AG04450 (cell line): Measurements from ENCODE around the gene MAPK8IP3. TPM values are rescaled to one million over a fixed set of nuclear protein-coding genes. Genes with fewer than 3 reads are reported as not detected.

ENCODE experiments used
- CTCF ChIA-PET: fragments of 300-600, 350-600 bp; formaldehyde crosslinking; extraction: SDS; loops from one replicate; lab custom pipeline; 2022; ENCODE audit warnings: antibody characterized with exemption, inconsistent platforms; lab: Charles Lee
- POLR2A ChIA-PET: fragments of 350-600 bp; formaldehyde crosslinking; extraction: SDS; loops from one replicate; lab custom pipeline; 2021; ENCODE audit warnings: antibody characterized with exemption, inconsistent platforms; lab: Yijun Ruan, JAX
- DNase-seq: peaks from one replicate; pipeline ENCODE4 v3.0.0-alpha.2; 2011; ENCODE audit warnings: low read depth, low spot score
- H3K27ac ChIP-seq: one replicate; pipeline ENCODE4 v1.5.1; 2012; ENCODE audit warnings: low read depth, low read length, control low read depth
- H3K27me3 ChIP-seq: one replicate; pipeline ENCODE4 v1.6.0; 2012; ENCODE audit warnings: low read length; ENCODE audit not compliant: control insufficient read depth, insufficient read depth
- H3K4me3 ChIP-seq: 2 replicates; pipeline ENCODE4 v1.5.1; 2011; ENCODE audit warnings: mild to moderate bottlenecking, low read depth, low read length, control low read depth
- H3K9me3 ChIP-seq: 2 replicates; pipeline ENCODE4 v1.5.1; 2012; ENCODE audit warnings: low read length; ENCODE audit not compliant: control insufficient read depth, insufficient read depth
- CTCF ChIP-seq: IDR thresholded peaks from 2 replicates; pipeline ENCODE4 v1.5.1; 2011; ENCODE audit warnings: low read depth, low read length, control low read depth, inconsistent platforms
- polyA plus RNA-seq: library from polyadenylated mRNA; depleted of rRNA; stranded (reverse); fragments of >200 nt; gene quantifications from 2 replicates; pipeline ENCODE4 v1.2.3, GENCODE V29; 2011

The MAPK8IP3 gene
- polyA plus RNA-seq, 1 experiment, result 11.8 TPM

- no peak for DNase-seq
- no peak for TF ChIP-seq CTCF
- POLR2A ChIA-PET, result no interaction called here
- Histone ChIP-seq H3K27me3 (no peaks in the 10 kb centered on the region), H3K9me3 (no peaks in the 10 kb centered on the region; the same call in 1 of the 2 replicates), H3K27ac (no peak overlapping the region), H3K4me3 (peak overlapping the region; percentile 94)
- CTCF ChIA-PET, result interaction anchor here (3.0 kb wide), 1 partner anchor 18 kb away, joined by 29 read pairs; no protein-coding TSS in a partner anchor
Measured at GRCh38 chr16:1708083-1708767, 2.2 kb downstream of the MAPK8IP3 start.

- Histone ChIP-seq H3K4me3 (peak overlapping the region; percentile 29), H3K27me3 (no peaks in the 10 kb centered on the region), H3K9me3 (no peaks in the 10 kb centered on the region; the same call in 1 of the 2 replicates), H3K27ac (peak overlapping the region; percentile 31)
- ChIA-PET CTCF (no interaction called here), POLR2A (no interaction called here)
- peak; percentile 45 for DNase-seq
- TF ChIP-seq CTCF, result no peak
Measured at GRCh38 chr16:1708768-1709180, 2.8 kb downstream of the MAPK8IP3 start.

DNA sequence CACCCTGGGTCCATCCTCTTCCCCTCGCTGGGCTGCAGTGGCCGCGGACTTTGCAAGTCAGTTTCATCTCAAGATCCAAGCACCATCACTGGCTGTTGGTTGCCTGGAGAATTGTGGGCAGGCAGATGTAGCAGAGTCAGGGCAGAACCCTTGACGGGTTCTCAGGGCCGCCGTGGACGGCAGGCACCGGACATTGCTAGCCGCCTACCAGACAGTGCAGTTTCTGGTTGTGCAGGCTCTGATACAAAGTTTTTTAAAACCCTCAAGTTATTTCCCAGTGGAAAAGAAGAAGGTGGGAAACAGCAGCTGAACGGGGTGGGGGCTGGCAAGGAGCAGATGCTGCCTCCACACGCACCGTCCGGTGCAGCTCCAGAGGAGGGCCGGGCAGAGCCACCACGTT, 3.4 kb downstream of the MAPK8IP3 start:
- Histone ChIP-seq H3K9me3 (no peaks in the 10 kb centered on the region; the same call in 1 of the 2 replicates), H3K4me3 (peak overlapping the region; percentile 29; the same call in 1 of the 2 replicates), H3K27ac (peak overlapping the region; percentile 31), H3K27me3 (no peaks in the 10 kb centered on the region)
- ChIA-PET CTCF (interaction anchor here (0.5 kb wide), 1 partner anchor 1309 kb away, joined by 8 read pairs; no protein-coding TSS in a partner anchor), POLR2A (no interaction called here)
- DNase-seq, result no peak
- TF ChIP-seq CTCF, result no peak

DNA sequence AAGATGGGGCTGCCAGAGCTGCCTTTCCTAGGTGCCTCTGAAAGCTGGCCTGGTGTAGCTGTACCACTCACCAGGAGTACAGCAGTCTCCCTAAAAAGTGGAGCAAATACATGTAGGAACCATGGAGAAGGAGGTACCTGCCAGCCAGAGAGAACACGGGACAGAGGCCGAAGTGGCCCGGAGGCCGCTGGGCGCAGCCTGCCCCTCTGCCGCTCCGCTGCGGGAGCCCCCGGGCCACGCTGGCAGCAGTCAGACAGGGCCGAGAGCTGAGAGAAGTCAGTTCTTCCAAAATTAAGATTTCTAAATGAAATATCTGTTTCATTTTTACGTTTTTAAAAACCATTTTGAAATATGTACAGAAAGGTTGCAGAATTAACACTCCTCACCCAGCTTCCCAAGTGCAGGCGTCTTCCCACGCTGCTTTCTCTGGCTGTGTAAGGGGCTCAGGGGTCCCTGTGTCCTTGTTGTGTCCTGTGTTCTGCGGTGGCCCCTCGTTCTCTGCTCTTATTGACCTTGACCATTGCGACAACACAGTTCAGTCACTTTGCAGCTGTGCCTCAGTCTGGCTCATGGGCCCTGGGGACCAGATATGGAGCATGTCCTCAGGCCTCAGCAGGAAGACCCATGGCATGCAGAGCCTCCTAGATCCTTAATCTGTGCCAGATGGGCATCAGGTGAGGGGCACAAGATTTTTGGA, 5.0 kb downstream of the MAPK8IP3 start:
- TF ChIP-seq CTCF, result no peak
- ChIA-PET POLR2A (interaction anchor here (0.7 kb wide), 1 partner anchor 272 kb away, joined by 5 read pairs; no protein-coding TSS in a partner anchor), CTCF (no interaction called here)
- H3K9me3 ChIP-seq, result no peaks in the 10 kb centered on the region; the same call in 1 of the 2 replicates
- no peaks in the 10 kb centered on the region for H3K27me3 ChIP-seq
- no peak overlapping the region for H3K27ac ChIP-seq
- no peak for DNase-seq
- no peak overlapping the region for H3K4me3 ChIP-seq
